Gastrocnemius medialis (tissue), 4 donors: Measurements from ENCODE around the gene KCNIP4.

Experiments
- POLR2A ChIP-seq, 2 donors: fragments of 450-650 bp; IDR thresholded peaks; one replicate each; pipeline ENCODE4 v1.6.1; 2017; ENCODE audit warnings: antibody characterized with exemption in 2 of 2, mild to moderate bottlenecking in 2 of 2, moderate library complexity in 2 of 2
- TF ChIP-seq, protein P1 (sequence below), 5 experiments: fragments of 450-650 bp in 3 of 5; fragments of 200-600 bp in 2 of 5; sonication (generic) in 2 of 5; IDR thresholded peaks in 4 of 5; conservative IDR thresholded peaks in 1 of 5; 1 replicate in 4 of 5; 2 replicates in 1 of 5; pipeline ENCODE4 v1.5.1; 2016 to 2019; ENCODE audit warnings: antibody characterized with exemption in 5 of 5, mild to moderate bottlenecking in 3 of 5, moderate library complexity in 3 of 5

- TF ChIP-seq, protein P1, sequence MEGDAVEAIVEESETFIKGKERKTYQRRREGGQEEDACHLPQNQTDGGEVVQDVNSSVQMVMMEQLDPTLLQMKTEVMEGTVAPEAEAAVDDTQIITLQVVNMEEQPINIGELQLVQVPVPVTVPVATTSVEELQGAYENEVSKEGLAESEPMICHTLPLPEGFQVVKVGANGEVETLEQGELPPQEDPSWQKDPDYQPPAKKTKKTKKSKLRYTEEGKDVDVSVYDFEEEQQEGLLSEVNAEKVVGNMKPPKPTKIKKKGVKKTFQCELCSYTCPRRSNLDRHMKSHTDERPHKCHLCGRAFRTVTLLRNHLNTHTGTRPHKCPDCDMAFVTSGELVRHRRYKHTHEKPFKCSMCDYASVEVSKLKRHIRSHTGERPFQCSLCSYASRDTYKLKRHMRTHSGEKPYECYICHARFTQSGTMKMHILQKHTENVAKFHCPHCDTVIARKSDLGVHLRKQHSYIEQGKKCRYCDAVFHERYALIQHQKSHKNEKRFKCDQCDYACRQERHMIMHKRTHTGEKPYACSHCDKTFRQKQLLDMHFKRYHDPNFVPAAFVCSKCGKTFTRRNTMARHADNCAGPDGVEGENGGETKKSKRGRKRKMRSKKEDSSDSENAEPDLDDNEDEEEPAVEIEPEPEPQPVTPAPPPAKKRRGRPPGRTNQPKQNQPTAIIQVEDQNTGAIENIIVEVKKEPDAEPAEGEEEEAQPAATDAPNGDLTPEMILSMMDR (IDR thresholded peaks at IDR 0.05 in 4 of 5, conservative IDR thresholded peaks at IDR 0.05 in 1 of 5) = no peak
- TF ChIP-seq POLR2A (IDR thresholded peaks at IDR 0.05) = no peak
Measured at GRCh38 chr4:20925176-20925575, 1023.4 kb downstream of the KCNIP4 start.
